ENCODE measurements around the gene RPN1.

DNA sequence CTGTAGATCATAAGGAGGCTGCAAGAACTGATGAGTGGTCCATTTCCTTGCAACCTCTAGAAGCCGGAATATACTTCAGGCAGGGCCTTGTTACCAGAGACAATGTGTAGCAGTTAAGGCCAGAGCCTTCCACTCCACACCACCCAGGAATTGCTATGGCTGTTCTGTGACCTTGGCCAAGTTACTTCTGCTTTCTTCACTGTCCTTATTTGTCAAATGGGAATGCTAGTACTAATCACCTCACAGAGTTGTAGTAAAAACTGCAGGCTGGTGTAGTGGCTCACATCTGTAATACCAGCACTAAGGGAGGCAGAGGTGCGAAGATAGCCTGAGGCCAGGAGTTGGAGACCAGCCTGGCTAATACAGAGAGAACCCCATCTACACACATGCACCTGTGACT lies 28.7 kb upstream of the RPN1 start:
- TF ChIP-seq POLR2A (IDR thresholded peaks at IDR 0.05), result no peak
- TF ChIP-seq, protein P1, sequence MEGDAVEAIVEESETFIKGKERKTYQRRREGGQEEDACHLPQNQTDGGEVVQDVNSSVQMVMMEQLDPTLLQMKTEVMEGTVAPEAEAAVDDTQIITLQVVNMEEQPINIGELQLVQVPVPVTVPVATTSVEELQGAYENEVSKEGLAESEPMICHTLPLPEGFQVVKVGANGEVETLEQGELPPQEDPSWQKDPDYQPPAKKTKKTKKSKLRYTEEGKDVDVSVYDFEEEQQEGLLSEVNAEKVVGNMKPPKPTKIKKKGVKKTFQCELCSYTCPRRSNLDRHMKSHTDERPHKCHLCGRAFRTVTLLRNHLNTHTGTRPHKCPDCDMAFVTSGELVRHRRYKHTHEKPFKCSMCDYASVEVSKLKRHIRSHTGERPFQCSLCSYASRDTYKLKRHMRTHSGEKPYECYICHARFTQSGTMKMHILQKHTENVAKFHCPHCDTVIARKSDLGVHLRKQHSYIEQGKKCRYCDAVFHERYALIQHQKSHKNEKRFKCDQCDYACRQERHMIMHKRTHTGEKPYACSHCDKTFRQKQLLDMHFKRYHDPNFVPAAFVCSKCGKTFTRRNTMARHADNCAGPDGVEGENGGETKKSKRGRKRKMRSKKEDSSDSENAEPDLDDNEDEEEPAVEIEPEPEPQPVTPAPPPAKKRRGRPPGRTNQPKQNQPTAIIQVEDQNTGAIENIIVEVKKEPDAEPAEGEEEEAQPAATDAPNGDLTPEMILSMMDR (IDR thresholded peaks at IDR 0.05), result no peak

All from testis (tissue), 2 donors.